Left ventricle myocardium inferior (tissue), 1 donor: ENCODE data around the gene TOMM40. TPM values are rescaled to one million over a fixed set of nuclear protein-coding genes. Genes with fewer than 3 reads are reported as not detected.
"Not testable (repeated sequence)": the region's sequence is repeated elsewhere in the genome, so short reads cannot be mapped to it uniquely, and the experiment has no call there.

Experiments used
- DNase-seq: peaks from one replicate; pipeline ENCODE4 v3.0.0-alpha.2; 2020
- H3K27ac ChIP-seq: fragments of 200-600 bp; replicated peaks from 2 replicates; pipeline ENCODE4 v1.8.0; 2021
- H3K27me3 ChIP-seq: fragments of 200-600 bp; 2 replicates; pipeline ENCODE4 v1.8.0; 2021; ENCODE audit warnings: low read depth
- H3K36me3 ChIP-seq: fragments of 200-600 bp; 2 replicates; pipeline ENCODE4 v1.8.0; 2021
- H3K4me1 ChIP-seq: fragments of 200-600 bp; 2 replicates; pipeline ENCODE4 v1.8.0; 2021
- H3K4me3 ChIP-seq: fragments of 200-600 bp; 2 replicates; pipeline ENCODE4 v1.8.0; 2021; ENCODE audit warnings: mild to moderate bottlenecking, moderate library complexity
- H3K9me3 ChIP-seq: fragments of 200-600 bp; replicated peaks from 2 replicates; pipeline ENCODE4 v1.8.0; 2021
- intact Hi-C: fragments of 100-400 bp; cut with micrococcal nuclease; formaldehyde crosslinking; loops from one replicate; pipeline ENCODE4 v1.11.0; 2022
- total RNA-seq: library from RNA; stranded (reverse); fragmentation: NEBNext Ultra II Directional; extraction: Animal tissue kit (Norgen Biotek cat#: 25700); gene quantifications from one replicate; pipeline ENCODE4 v1.2.1, GENCODE V29; 2021
- TF ChIP-seq, protein P1 (sequence below): fragments of 200-600 bp; IDR thresholded peaks from 2 replicates; pipeline ENCODE4 v1.8.0; 2021; ENCODE audit warnings: antibody characterized with exemption, mild to moderate bottlenecking, borderline replicate concordance
- donor health status: DM: no; HTN: yes; CAD: no; lungs with severe emphysema.

TOMM40 gene
- total RNA-seq, 1 donor from 2014 or later = 47.3 TPM

DNA sequence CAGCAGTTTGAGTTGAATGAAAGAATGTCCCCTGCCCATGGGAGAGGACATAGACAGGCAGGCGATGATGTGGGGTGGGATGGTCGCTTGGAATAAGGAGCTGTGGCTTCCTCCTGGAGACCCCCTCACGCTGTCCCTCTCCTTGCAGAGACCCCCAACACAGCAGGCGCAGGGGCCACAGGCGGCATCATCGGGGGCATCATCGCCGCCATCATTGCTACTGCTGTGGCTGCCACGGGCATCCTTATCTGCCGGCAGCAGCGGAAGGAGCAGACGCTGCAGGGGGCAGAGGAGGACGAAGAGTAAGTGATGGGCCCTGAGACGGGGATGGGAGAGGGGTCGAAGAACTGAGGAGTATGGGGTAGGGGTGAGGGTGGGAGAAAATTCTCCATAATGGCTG is 9.0 kb upstream of the TOMM40 start:
- Histone ChIP-seq H3K27me3 (no peaks in the 10 kb centered on the region), H3K4me1 (peaks cover 7% of the 10 kb centered on the region), H3K9me3 (no peaks in the 10 kb centered on the region), H3K27ac (no peak overlapping the region), H3K36me3 (peaks cover 48% of the 10 kb centered on the region), H3K4me3 (no peak overlapping the region)
- DNase-seq = no peak
- TF ChIP-seq, protein P1, sequence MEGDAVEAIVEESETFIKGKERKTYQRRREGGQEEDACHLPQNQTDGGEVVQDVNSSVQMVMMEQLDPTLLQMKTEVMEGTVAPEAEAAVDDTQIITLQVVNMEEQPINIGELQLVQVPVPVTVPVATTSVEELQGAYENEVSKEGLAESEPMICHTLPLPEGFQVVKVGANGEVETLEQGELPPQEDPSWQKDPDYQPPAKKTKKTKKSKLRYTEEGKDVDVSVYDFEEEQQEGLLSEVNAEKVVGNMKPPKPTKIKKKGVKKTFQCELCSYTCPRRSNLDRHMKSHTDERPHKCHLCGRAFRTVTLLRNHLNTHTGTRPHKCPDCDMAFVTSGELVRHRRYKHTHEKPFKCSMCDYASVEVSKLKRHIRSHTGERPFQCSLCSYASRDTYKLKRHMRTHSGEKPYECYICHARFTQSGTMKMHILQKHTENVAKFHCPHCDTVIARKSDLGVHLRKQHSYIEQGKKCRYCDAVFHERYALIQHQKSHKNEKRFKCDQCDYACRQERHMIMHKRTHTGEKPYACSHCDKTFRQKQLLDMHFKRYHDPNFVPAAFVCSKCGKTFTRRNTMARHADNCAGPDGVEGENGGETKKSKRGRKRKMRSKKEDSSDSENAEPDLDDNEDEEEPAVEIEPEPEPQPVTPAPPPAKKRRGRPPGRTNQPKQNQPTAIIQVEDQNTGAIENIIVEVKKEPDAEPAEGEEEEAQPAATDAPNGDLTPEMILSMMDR = no peak
- intact Hi-C loops = no loop called here

- peaks cover 48% of the 10 kb centered on the region for H3K36me3 ChIP-seq
- H3K4me3 ChIP-seq, DNase-seq, H3K27me3 ChIP-seq, H3K9me3 ChIP-seq, H3K4me1 ChIP-seq, H3K27ac ChIP-seq, intact Hi-C loops: not testable (repeated sequence)
These were observed 8.2 kb upstream of the TOMM40 start for GRCh38 chr19:44882619-44883397.

- TF ChIP-seq, protein P1 = no peak
- no peak for DNase-seq
- peaks cover 6% of the 10 kb centered on the region for H3K4me1 ChIP-seq
- intact Hi-C loops = no loop called here
- H3K36me3 ChIP-seq = peaks cover 45% of the 10 kb centered on the region
- no peaks in the 10 kb centered on the region for H3K9me3 ChIP-seq
- H3K27me3 ChIP-seq = no peaks in the 10 kb centered on the region
- no peak overlapping the region for H3K4me3 ChIP-seq
- H3K27ac ChIP-seq = no peak overlapping the region
These were observed 7.1 kb upstream of the TOMM40 start for GRCh38 chr19:44883922-44884321.

- Histone ChIP-seq H3K4me3 (no peak overlapping the region), H3K9me3 (no peaks in the 10 kb centered on the region), H3K27ac (no peak overlapping the region), H3K4me1 (peaks cover 11% of the 10 kb centered on the region), H3K36me3 (peaks cover 41% of the 10 kb centered on the region), H3K27me3 (no peaks in the 10 kb centered on the region)
- intact Hi-C loops = no loop called here
- no peak for DNase-seq
- TF ChIP-seq, protein P1 = no peak
These were observed 6.5 kb upstream of the TOMM40 start for GRCh38 chr19:44884566-44884965.

DNA sequence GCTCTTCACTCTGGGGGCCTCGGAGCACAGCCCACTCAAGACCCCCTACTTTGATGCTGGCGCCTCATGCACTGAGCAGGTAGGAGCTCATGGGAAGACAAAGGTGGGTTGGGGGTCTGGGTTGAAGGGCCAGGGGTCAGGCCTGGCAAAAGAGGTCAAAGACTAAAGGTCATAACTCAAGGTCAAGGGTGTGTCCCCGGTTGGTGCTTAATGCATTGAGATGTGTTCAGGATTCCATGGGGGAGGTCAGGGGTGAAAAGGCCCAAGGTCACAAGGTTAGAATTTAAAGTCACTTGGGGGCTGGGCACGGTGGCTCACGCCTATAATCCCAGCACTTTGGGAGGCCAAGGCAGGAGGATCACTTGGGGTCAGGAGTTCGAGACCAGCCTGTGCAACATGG is 4.9 kb upstream of the TOMM40 start:
- Histone ChIP-seq H3K36me3 (peaks cover 41% of the 10 kb centered on the region), H3K4me1 (peaks cover 17% of the 10 kb centered on the region), H3K27ac (no peak overlapping the region), H3K27me3 (no peaks in the 10 kb centered on the region), H3K4me3 (no peak overlapping the region), H3K9me3 (no peaks in the 10 kb centered on the region)
- DNase-seq = no peak
- TF ChIP-seq, protein P1 = no peak
- intact Hi-C loops = no loop called here

- Histone ChIP-seq H3K4me1 (peaks cover 32% of the 10 kb centered on the region), H3K27me3 (no peaks in the 10 kb centered on the region), H3K9me3 (no peaks in the 10 kb centered on the region), H3K4me3 (no peak overlapping the region), H3K27ac (no peak overlapping the region), H3K36me3 (peaks cover 44% of the 10 kb centered on the region)
- intact Hi-C loops = no loop called here
- TF ChIP-seq, protein P1 = no peak
- no peak for DNase-seq
These were observed 3.4 kb upstream of the TOMM40 start for GRCh38 chr19:44887648-44888047.

- Histone ChIP-seq H3K36me3 (peaks cover 50% of the 10 kb centered on the region), H3K4me1 (peaks cover 39% of the 10 kb centered on the region)
- H3K27ac ChIP-seq, H3K4me3 ChIP-seq, DNase-seq, intact Hi-C loops, H3K27me3 ChIP-seq, H3K9me3 ChIP-seq: not testable (repeated sequence)
These were observed 2.7 kb upstream of the TOMM40 start for GRCh38 chr19:44888335-44888734.
